Measurements from ENCODE around the gene RANBP1. TPM values are rescaled to one million over a fixed set of nuclear protein-coding genes. Genes with fewer than 3 reads are reported as not detected.

RANBP1 gene
- total RNA-seq, 4 donors from 2014 or later, result 45.6 to 128 (median 106) TPM

DNA sequence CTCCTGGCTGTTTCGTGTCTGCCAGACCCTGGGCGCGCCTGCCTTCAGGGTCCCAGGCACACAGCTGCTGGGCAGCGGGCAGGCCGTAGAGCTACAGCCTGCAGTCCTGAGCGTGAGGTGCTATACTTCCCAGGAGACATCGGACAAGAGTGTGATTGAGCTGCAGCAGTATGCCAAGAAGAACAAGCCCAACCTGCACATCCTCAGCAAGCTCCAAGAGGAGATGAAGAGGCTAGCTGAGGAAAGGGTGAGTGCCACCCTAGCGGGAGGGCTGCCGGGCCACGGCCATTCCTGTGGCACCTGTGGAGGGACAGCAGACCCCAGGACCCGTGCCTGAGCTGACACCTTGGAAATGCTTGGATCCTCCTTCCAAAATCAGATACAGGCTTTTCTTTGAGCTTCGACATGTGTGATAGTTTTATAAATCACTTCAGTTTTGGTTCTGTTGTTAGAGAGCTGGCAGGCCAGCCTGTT is 7.1 kb upstream of the RANBP1 start:
- TF ChIP-seq EP300 (IDR thresholded peaks at IDR 0.05; ENCODE audit: low read depth) (no peak), POLR2AphosphoS5 (IDR thresholded peaks at IDR 0.05) (no peak)
- TF ChIP-seq, protein P1, sequence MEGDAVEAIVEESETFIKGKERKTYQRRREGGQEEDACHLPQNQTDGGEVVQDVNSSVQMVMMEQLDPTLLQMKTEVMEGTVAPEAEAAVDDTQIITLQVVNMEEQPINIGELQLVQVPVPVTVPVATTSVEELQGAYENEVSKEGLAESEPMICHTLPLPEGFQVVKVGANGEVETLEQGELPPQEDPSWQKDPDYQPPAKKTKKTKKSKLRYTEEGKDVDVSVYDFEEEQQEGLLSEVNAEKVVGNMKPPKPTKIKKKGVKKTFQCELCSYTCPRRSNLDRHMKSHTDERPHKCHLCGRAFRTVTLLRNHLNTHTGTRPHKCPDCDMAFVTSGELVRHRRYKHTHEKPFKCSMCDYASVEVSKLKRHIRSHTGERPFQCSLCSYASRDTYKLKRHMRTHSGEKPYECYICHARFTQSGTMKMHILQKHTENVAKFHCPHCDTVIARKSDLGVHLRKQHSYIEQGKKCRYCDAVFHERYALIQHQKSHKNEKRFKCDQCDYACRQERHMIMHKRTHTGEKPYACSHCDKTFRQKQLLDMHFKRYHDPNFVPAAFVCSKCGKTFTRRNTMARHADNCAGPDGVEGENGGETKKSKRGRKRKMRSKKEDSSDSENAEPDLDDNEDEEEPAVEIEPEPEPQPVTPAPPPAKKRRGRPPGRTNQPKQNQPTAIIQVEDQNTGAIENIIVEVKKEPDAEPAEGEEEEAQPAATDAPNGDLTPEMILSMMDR (IDR thresholded peaks at IDR 0.05), result no peak
- no peaks in the 10 kb centered on the region for H3K9me3 ChIP-seq
- H3K4me3 ChIP-seq, result no peak overlapping the region
- intact Hi-C loops (cut with DNase I; ENCODE audit: low total_unique reads) (no loop called here), in situ Hi-C loops (cut with MboI; ENCODE audit: low pct_ligation_motif_present in 1 of 4, low pct_unique_long_range_greater_than_20kb in 1 of 4, low sequenced_read_pairs in 3 of 4) (no loop called here)
- WGBS, 2 donors (ENCODE audit: low coverage in 1 of 2), result 88 to 91% methylated on average over 8 to 10 of the region's 12 CpGs
- no peaks in the 10 kb centered on the region for H3K4me1 ChIP-seq
- no peak for DNase-seq
- H3K36me3 ChIP-seq, result peaks cover 0 to 26% (median 13%) of the 10 kb centered on the region in 4 donors
- H3K27me3 ChIP-seq, result no peaks in the 10 kb centered on the region
- H3K27ac ChIP-seq, result no peak overlapping the region

DNA sequence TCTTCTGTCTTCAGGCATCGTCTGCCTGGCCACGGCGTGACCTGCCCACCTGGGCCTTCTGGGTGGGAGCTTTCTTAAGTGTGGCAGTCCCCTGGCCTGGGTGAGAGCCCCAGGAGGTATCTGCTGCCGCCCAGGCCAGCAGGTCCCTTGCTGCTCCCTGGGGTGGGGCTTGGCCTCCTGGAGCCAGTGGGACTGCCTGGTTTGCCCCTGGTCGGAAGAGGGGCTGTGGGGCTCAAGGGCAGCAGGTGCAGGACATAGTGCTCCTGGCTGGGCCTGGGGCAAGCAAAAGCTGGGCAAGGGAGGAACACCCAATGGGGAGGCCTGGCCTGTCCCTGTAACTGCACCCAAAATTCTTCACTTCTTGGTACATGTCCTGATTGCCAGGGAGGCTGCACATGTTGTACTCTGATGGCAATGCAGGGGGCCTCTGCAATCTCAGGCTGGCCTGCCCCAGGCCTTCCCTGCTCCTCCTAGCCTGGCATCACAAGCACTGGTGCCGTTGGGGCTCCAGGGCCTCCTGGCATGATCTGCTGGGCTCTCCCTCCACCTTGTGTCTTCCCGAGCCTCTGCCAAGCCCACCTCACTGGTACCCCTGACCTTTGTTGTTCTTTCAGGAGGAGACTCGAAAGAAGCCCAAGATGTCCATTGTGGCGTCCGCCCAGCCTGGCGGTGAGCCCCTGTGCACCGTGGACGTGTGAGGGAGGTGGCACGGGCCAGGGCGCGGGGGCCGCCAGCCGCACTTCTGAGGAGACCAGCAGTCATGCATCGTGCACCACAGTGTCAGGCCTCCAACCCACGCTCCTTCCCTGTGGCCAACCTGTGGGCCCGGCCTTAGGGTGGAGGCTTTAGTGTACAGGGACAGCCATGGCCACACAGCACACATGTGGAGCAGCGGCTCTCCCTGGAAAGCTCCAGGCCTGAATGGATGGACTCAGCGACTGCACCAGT is 6.2 kb upstream of the RANBP1 start:
- peaks cover 0 to 25% (median 12%) of the 10 kb centered on the region in 4 donors for H3K36me3 ChIP-seq
- in situ Hi-C loops (cut with MboI; ENCODE audit: low pct_ligation_motif_present in 1 of 4, low pct_unique_long_range_greater_than_20kb in 1 of 4, low sequenced_read_pairs in 3 of 4), result no loop called here
- TF ChIP-seq, protein P1 (IDR thresholded peaks at IDR 0.05), result no peak
- no peak for TF ChIP-seq POLR2AphosphoS5 (IDR thresholded peaks at IDR 0.05)
- TF ChIP-seq EP300 (IDR thresholded peaks at IDR 0.05; ENCODE audit: low read depth), result no peak
- TF ChIP-seq POLR2A (IDR thresholded peaks at IDR 0.05), result no peak

GRCh38 chr22:20110359-20110985 is 5.4 kb upstream of the RANBP1 start:
- intact Hi-C loops (cut with DNase I; ENCODE audit: low total_unique reads), result no loop called here
- TF ChIP-seq, protein P1 (IDR thresholded peaks at IDR 0.05), result no peak
- TF ChIP-seq POLR2AphosphoS5 (IDR thresholded peaks at IDR 0.05), result no peak
- TF ChIP-seq POLR2A (IDR thresholded peaks at IDR 0.05), result no peak
- TF ChIP-seq EP300 (IDR thresholded peaks at IDR 0.05; ENCODE audit: low read depth), result no peak

More for the DNA sequence above, 6.2 kb upstream of the RANBP1 start:
- no peaks in the 10 kb centered on the region for H3K4me1 ChIP-seq
- intact Hi-C loops (cut with DNase I; ENCODE audit: low total_unique reads), result no loop called here
- H3K9me3 ChIP-seq, result no peaks in the 10 kb centered on the region
- no peaks in the 10 kb centered on the region for H3K27me3 ChIP-seq
- no peak overlapping the region for H3K4me3 ChIP-seq
- DNase-seq, result no peak
- no peak overlapping the region for H3K27ac ChIP-seq
- WGBS, 2 donors (ENCODE audit: low coverage in 1 of 2), result 86% methylated on average over 21 of the region's 23 CpGs; no CpG with 5 or more reads in 1 of the 2 donors

DNA sequence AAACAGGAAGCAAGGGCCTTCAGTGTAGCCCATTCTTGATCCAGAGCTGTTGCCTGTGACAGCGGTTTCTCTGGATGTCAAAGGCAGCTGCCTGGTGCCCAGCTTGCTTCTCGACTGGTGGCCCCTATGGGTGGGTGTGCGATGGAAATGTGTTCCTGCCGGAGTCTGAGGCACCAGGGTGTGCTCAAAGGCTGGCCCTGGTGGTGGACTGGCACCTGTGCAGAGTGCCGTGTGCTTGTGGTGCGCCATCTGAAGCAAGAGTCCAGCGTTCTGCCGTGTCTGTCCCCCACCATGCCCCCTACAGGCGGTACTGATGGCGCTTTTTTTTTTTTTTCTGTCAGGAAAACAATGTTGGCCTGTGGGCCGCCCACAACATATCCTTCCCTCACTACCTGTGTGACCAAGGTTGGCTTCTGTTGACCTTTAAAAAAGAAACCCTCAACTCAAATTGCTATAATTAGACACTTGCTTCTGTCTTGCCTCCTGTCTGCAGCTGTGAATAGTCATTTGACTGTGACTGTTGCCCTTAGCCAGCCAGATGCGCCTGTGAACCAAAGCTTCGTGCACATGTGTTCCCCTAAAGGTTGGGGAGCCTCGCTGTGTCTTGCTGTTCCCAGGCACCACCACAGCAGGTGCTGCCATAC is 4.7 kb upstream of the RANBP1 start:
- in situ Hi-C loops (cut with MboI; ENCODE audit: low pct_ligation_motif_present in 1 of 4, low pct_unique_long_range_greater_than_20kb in 1 of 4, low sequenced_read_pairs in 3 of 4), result no loop called here
- TF ChIP-seq, protein P1 (IDR thresholded peaks at IDR 0.05), result peak in 1 of 5 experiments; percentile 18
- TF ChIP-seq POLR2A (IDR thresholded peaks at IDR 0.05) (no peak), POLR2AphosphoS5 (IDR thresholded peaks at IDR 0.05) (no peak)
- no peak for DNase-seq

More at GRCh38 chr22:20110359-20110985, 5.4 kb upstream of the RANBP1 start:
- Histone ChIP-seq H3K4me1 (peaks cover 0 to 1% (median under 1%) of the 10 kb centered on the region in 4 donors), H3K36me3 (peaks cover 0 to 20% (median 10%) of the 10 kb centered on the region in 4 donors), H3K27me3 (no peaks in the 10 kb centered on the region), H3K27ac (no peak overlapping the region), H3K9me3 (no peaks in the 10 kb centered on the region), H3K4me3 (no peak overlapping the region)
- WGBS, 2 donors (ENCODE audit: low coverage in 1 of 2), result 85 to 100% methylated on average over 4 to 9 of the region's 9 CpGs
- DNase-seq, result no peak
- in situ Hi-C loops (cut with MboI; ENCODE audit: low pct_ligation_motif_present in 1 of 4, low pct_unique_long_range_greater_than_20kb in 1 of 4, low sequenced_read_pairs in 3 of 4), result no loop called here

More for the DNA sequence above, 4.7 kb upstream of the RANBP1 start:
- Histone ChIP-seq H3K27me3 (no peaks in the 10 kb centered on the region), H3K4me3 (no peak overlapping the region), H3K27ac (no peak overlapping the region), H3K36me3 (peaks cover 0 to 17% (median 9%) of the 10 kb centered on the region in 4 donors), H3K4me1 (peaks cover 4 to 8% (median 7%) of the 10 kb centered on the region in 4 donors), H3K9me3 (no peaks in the 10 kb centered on the region)
- 68% methylated on average over 14 of the region's 14 CpGs; no CpG with 5 or more reads in 1 of the 2 donors for WGBS, 2 donors (ENCODE audit: low coverage in 1 of 2)
- intact Hi-C loops (cut with DNase I; ENCODE audit: low total_unique reads), result no loop called here

Data from transverse colon (tissue), 4 donors.